NOMO-1 treated with dmso at 0.1 percent for 144 hours (cell line): ENCODE results near the gene TMSB10.
A peak's percentile ranks its signal among the peaks of the same experiment; 100 is the strongest.

Experiments
- DNase-seq: peaks from one replicate; lab custom pipeline; 2025; ENCODE audit not compliant: unreplicated experiment; lab: John Stamatoyannopoulos, UW

The TMSB10 gene

DNA sequence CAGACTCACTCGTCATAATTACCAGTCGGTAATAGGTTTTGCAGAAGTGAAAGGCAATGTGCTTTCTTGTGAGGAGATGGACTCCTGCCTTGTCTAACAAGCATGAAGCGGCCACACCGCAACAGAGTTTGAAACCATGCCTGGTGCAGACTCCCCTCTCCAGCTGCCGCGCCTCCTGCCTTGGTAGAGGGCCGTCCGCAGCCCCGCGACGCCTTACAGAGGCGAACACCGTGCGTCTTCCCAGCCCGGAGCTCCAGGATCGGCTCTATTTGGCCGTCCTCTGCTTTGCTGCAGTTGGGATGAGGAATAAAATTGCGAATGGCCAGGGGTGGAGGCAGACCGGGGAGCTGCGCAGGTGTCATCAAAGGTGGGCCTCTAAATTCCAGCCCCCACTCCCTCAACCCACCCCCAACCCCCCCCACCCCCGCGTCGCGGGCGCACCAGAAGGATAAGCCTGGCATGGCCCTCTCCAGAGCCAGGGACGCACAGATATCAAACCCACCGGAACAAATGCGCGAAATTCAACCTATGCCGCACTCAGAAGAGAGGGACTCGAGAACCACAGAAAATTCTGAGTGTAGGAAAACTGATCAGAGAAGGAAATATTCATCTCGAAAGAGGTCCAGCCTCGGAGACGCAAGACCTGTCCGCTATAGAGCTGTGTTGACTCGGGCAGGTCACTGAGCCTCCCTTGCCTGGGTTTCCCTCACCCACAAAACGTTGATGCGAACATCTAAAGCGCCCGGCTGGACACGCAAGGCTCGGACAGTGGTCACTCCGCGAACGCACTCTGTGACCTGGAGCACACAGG is 25.7 kb upstream of the TMSB10 start:
- DNase-seq: peak; percentile 19

DNA sequence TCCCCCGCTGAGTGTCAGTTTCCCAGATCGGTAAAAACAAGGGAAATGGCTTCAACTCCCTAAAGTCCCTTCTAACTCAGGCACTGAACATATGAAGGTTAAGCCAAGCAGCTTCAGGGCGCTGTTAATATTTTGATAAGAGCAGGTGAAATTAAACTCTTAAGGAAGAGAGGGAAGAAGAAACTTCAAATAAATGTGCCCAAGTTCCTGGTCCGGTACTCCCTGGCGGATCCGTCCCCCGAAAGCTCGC is 25.1 kb upstream of the TMSB10 start:
- DNase-seq: no peak

DNA sequence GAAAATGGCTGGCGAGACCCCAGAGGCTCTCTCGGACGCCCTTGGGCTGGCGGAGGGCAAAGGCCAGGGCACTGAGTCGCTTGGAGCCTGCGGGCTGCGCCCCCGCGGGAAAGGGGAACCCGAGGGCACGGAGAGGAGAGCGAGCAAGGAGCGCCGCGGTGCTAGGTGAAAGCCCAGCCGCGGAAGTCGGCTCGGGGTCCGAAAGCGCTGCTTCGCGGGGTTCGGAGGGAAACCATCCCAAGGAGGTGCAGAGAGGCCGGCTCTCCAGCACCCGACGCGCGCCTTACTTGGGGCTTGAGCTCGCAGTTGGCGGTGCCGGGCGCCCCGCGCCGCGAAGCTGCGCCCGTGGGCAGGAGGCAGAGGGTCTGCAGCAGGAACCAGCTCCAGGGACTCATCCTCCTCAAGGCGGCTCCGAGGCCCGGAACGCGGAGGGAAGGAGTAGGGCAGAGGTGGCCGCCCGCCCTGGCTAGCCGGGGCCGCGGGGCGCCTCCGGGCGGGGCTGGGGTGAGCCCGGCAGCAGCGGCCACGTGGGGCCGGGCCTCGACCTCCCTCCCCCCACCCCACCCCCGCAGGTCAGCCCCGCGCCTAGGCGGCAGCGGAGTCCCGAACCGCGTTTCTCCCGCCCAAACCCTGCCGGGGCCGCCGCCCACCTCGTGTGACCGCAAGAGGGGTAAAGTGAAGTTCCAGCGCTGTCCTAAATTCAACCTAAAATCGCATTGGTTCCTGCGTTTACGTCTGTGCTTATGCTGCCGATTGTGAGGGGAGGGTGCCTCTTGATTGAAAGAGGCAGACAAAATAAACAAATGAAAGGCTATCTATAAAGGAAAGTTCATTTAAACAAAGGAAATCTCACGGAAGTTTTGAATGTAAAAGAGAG is 24.6 kb upstream of the TMSB10 start, which contains the start of gene TRABD2A:
Gene TRABD2A, minus strand, starts transcription at position 440 of the 877 bp plus-strand sequence. Its CDS starts 45 bp downstream, at position 395.
- DNase-seq: no peak

DNA sequence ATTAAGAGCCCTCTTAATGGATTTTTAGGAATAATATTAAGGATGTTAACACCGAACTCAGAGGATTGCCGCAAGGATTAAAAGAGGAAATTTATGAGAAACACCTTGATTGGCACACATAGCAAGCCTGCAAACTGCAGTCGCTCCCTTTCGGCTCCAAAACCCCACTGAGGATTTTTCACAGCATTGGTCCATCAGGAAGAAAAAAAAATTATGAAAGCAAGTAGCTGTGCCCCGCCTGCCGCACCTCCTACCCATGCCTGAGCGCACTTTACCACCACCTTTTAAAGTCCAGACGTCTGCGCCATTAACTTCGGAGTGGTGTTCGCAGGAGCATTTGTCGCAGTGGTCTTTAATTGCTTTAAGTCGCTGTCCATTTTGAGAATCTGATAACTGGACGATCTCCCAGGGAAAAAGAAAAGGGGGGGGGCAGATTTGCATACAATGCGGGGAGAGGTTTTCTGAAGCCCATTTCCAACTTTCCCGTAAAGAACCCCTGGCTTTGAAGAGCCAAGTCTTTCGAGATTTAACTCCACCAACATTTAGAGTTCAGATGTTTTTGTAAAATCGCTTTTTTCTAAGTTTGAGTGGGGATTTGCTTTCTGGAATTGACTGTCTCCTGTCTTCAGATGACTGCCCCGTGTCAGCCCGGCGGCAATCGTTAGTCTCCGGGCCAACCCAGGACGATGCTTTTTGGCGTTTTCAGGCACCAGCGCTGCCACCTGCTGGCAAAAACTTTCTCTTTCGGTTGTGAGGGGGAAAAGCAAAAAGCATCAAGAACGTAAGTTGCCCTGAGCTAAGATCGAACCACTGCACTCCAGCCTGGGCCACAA is 23.7 kb upstream of the TMSB10 start:
- peak; percentile 75 for DNase-seq

DNA sequence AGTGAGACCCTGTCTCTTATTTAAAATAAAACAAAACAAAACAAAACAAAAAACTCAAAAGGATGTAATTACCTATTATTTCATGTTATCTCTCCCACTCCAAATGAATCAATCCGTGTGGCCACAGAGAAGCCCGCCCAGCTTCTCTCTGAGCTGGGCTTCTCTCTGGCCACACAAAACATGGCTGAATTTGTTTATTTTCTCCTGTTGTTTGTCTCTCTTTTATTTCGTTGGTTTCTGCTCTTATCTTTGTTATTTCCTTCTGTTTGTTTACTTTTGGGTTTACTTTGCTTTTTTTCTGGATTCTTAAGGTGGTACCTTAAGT is 23.1 kb upstream of the TMSB10 start:
- DNase-seq: no peak

DNA sequence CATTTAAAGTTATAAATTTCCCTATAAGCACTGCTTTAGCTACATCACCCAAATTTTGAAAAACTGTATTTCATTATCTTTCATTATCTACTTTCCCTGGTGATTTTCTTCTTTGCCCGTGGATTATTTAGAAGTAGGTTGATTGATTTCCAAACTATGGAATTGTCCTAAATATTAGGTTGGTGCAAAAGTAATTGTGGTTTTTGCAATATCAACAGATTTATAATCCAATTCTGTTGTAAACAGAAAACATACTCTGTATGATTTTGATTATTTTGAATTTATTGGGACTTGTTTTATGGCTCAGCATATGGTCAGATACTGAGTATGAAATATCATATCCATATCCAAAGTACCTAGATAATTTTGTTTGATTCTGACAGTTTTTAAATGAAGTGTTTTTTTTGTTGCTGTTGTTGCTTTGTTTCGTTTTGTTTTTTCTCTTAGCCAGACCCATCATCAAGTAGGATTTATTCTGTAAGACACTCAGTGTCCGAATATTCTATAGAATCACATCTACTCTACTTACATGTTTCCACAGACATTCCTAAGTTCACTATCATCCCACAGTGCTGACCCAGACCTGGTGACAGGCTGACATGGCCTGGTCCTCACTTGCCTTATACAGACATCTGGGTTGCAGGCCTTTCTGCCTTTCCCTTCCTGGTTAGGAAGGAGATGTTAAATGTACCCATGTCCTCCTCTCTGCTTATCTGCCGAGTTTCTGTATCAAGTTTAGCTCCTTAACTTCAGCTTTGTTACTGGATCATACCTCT is 22.5 kb upstream of the TMSB10 start:
- DNase-seq: no peak

DNA sequence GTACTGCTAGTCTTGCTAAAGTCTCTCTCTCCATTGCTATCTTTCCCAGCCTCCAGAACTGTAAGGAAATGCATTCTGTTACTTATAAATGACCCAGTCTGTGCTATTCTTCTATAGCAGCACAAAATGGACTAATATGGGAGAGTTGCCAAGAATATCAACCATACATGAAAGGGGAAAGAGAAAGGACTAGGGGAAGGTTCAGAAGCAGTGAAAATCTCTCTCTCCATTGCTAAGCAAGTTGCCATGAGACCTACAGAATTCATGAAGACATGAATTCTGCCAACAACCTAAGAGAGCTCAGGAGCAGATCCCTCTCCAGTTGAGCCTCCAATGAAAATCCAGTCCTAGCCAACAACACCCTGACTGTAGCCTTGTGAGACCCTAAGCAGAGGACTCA is 21.0 kb upstream of the TMSB10 start:
- no peak for DNase-seq

DNA sequence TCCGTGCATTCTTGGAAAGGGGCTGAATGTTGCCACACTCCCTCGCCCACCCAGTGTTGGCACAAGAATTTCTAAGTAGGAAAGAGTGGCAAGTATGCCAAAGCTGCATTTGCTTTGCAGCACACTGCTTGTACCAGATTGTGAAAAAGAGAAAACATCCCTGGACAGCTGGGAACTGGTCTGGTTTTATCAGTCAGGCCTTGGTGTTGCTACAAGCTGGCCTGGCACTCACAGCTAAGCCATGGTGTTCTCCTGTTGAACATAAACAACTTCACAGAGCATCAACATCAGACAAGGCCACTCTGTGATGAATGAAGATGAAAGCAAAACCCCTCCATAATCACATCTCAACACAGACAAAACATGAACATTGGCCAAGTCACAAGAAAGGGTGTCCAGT is 20.3 kb upstream of the TMSB10 start:
- no peak for DNase-seq

DNA sequence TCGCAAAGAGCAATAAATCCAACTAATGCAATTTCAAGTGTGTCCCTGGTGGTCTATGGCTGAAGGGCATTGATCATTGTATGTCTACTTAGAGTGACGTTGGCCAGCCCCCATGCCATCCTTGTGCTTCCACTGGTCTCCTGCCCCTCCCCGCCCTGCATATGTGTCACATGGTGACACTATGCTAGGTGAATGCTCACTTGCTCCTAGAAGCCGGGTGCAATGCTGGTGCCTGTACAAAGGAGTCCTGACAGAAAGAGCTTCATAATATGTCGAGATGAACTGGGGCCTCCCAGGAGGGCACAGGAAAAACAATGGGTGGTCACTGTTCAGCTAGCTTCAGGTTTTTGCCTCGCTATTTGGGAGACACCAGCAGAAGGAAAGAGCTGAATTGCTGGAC is 18.7 kb upstream of the TMSB10 start:
- no peak for DNase-seq

DNA sequence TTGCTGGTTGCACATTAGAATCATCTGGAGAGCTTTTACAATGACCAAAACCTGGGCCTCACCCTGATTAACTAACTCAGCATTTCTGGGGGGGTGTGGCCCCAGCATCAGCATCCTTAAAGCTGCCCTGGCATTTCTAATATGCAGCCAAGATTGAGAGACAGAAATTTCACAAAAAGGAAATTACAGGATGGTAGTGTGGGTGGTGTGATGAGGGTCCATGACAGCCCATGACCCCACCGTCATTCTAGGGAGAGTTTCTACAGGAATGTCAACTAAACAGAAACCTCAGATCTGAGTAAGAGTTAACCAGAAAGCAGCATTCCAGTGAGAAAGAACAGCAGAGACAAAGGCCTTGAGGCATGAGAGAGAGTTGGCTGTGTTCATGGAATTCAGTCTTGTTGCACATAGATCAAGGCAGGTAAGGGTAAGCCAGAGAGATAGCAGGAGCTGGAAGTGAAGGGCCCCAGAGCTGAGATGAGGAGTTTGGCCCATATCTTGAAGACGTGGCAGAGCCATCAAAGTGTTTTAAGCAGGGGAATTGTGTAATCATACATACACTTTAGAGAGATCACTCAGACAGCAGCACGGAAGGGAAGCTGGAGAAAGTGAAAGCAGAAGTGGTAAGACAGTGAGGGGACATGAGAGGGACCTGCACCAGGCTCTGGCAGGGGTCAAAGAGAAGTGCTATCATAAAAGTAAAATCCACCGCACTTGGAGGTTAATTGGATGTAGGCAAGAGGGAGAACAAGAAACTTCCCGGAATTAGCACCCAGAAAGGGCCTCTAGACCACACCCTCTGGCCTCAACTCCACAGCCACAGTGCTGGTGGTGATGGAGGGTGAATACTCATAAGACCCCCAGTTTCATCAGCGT is 16.8 kb upstream of the TMSB10 start:
- DNase-seq: peak; percentile 96

DNA sequence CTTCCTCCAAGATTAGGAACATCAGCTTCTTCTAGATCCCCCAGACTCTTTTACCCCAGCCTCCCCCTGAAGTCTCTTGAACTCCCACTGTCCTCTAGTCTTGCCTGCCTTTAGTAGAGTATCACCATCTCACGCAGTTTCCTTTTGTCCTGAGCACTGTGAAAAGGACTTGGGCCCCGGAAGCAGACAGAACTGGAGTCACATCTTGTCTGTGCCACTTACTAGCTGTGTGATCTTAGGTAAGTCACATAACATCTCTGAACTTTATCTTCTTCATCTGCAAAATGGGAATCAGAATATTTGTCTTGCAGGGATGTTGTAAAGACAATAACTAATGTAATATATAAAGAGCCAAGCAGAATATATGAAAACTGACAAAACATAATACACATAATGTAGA is 16.1 kb upstream of the TMSB10 start:
- DNase-seq: no peak

DNA sequence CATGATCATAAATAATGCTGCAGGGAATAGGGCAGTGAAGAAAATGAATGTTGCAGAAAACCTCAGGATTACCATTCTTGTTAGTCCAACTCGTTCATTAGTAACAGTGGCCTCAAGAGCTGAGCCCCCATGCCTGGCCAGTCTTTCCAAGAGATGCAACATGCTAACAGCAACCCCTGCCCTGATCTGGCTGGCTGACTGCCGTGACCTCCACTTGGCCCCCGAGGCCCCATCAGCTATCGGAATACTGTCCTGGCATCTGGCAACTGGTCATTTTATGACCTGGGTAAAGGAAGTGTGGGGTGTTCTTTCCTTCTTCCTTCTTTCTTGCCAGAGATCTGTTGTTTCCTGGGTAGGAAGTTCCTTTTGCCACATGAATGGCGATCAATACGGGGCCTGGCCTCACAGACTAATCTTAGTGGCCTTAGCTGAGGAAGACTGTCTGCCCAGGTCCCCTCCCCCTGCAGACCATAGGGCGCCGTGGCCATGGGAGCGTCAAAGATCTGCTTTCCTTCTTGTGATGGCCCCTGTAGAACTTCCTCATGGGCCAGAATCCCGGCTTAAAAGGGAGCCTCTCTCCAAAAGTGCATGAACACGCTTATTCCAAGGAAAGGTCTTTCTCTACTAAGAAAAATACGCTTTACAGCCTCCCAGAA is 14.0 kb upstream of the TMSB10 start:
- no peak for DNase-seq

DNA sequence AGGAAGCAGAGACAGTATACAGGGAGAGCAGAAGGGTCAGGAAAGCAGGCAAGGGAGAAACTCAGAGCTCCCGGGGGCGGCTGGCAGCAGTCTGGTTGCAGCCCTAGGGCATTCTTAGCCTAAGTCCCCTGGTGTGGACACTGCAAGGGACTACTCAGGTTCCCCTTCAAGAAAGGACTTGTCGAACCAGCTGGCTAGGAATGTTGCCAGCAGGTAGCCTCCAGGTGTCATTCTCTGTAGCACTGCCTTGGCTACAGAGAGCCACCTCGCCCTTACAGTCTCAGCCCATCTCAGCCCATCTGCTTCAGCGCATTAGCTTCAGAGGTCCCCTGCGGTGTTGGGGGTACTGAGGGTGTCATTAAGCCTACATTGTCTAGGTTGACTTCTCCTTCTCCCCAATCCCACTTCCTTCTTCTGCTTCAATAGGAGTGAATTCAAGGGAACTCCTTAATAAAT is 11.3 kb upstream of the TMSB10 start:
- DNase-seq: no peak

DNA sequence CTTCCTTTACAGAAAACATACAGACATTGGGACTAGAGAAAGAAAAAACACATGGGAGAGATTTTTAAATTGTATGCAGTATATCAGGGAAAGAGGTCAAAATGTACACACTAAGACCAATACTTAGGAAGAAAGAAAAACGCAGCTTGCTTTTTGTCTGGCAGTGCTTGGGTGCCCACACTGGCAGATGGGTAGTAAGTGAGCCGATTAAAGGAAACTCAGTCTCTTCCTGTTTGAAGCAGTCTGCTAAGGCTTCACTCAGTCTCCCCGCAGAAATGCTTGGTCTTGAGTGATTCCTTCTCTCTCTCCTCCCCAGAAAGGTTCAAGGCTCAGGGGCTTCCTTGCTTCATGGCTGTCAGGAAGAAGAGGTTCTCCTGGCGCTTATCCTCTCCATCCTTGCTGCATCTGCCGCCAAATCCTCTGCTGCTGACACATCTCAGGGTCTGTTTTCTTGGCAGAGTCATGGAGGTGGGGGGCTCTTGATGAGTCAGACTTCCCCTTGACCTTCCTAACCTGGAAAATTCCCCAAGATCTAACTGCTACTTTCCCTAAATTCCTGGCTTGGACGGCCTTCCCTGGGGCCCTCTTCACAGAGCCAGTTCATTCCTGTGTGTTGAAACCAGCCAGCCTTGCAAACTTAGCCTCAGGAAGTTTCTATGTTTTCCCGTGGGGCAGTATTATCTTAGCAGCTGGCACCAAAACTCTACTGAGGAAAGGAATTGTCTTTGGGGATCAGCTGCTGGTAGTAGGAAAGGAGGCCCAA is 10.5 kb upstream of the TMSB10 start:
- no peak for DNase-seq

DNA sequence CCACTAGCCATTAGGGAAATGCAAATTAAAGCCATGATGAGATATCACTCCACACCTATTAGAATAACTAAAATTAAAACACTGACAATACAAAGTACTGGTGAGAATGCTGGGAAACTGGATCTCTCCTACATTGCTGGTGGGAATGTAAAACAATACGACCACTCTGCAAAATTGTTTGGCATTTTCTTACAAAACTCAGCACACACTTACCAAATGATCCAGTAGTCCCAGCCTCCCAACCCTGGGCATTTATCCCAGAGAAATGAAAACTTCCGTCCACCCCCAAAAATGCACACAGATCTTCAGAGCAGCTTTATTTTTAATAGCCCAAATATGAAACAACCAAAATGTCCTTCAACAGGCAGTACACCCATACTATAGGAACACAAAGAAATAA is 8.9 kb upstream of the TMSB10 start:
- no peak for DNase-seq

DNA sequence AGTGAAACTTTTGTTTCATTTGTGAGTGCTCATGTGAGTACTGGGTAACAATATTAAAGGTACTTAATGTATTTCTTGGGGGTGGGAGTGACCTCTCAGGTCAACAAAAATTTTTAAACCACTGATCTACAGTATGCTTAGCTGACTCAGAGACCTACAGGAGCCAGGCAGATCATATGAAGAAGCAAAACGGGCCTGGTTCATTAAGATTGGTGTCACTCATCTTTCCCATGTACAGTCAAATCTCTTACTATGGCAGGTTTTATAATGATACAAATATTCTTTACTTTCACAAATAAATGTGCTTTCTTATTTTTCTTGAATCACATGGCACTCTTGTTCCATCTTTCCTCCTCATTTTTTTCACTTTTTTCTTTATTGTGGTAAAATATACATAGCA is 7.7 kb upstream of the TMSB10 start:
- no peak for DNase-seq

DNA sequence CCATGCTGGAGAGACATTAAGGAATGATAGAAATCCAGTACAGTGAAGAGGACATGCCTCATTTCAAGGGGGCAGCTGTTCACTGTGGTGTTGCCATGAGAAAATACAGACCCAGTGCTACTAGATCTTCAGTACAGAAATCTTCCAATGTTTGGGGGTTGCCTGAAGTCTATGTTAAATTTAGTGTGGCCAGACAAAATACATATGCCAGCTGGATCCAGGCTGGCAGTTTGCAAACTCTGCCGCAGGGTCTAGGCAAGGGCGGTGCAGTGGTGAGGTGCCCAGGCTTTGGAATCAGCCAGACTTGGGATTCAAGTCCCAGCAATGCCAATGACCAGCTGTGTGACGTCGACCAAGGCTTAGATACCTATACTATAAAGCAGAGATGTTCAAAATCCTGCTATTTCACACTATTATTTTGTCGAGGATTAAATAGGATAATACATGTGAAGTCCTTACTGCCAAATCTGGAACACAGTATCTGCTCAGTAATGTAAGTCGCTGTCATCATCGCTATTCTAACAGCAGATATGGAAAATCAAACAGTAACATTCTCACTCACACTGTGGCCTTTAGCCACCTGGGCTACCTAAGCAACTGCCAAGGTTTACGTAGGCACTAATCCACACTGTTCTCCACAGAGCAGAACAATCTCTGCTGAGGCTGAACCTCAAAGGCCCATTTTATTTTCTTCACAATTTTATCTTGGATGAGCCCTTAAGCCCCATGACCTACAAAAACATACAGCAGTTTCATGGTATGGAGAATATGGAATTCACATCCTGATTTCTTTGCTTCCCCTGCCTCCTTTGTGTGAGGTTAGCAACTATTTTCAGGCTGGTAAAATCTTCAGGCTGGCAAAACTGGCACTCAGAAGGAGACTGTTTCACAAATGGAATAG is 5.9 kb upstream of the TMSB10 start:
- DNase-seq: no peak

DNA sequence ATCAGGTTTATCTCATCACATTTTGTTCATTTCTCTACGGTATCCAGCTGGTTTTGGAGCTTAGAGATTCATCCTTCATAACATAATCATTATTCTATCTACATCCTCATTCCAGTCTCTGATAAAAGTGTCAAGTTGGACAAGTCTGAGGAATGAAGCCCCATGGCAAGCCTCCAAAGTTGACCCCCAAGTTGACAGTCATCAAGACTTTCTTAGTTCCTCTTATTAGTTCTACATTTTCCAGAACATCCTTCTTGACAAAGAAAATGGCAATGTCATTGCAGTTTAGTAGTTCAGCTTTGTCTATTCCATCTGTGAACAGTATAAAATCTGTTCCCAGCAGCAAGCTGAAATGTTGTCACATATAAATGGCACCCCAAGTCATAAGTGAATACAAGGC is 4.5 kb upstream of the TMSB10 start:
- DNase-seq: no peak
